Measurements from ENCODE around the gene CHRNA9. TPM values are rescaled to one million over a fixed set of nuclear protein-coding genes. Genes with fewer than 3 reads are reported as not detected.
"Not testable (repeated sequence)": the region's sequence is repeated elsewhere in the genome, so short reads cannot be mapped to it uniquely, and the experiment has no call there.

The CHRNA9 gene, protein sequence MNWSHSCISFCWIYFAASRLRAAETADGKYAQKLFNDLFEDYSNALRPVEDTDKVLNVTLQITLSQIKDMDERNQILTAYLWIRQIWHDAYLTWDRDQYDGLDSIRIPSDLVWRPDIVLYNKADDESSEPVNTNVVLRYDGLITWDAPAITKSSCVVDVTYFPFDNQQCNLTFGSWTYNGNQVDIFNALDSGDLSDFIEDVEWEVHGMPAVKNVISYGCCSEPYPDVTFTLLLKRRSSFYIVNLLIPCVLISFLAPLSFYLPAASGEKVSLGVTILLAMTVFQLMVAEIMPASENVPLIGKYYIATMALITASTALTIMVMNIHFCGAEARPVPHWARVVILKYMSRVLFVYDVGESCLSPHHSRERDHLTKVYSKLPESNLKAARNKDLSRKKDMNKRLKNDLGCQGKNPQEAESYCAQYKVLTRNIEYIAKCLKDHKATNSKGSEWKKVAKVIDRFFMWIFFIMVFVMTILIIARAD
- not detected for total RNA-seq

DNA sequence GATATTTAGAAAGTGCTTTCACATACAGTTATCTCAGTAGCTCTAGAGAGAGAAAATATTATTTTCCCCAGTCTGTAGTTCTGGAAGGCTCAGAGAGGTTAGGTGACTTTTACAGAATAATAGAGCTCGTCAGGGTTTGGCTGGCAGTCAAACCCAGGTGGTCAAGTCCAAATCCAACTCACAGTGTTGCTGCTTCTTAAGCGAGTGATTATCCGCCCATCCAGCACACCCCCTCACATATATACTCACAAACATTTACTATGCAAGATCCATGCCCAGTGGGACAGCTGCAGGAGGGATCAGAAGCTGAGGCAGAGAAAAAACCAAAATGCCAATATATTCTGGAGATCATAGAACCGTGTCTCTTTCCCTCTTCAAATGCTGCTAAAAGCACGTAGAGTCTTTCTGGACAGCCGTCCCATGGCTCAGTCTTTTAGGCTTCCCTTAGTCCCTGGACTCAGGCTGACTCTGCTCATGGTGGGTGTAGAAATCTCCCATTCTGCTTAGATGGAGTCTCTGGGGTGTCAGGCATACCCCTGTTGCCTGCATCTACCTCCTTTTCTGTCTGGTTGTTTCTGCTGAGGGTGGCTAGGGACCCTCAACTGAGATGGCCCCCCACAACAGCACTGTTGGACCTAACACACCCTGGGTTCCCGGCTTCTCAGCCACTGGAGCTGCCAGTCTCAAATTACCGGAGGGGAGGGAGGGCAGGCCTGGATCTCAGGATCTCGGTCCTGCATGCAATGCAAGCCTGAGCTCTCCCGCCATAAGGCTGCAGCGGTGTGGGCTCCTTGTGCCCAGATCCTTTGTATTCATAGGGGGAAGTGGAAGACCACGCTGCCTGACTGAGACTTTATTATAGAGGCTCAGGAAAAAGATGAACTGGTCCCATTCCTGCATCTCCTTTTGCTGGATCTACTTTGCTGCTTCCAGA is at the start of gene CHRNA9:
TSS of gene CHRNA9 (plus strand) at position 743 of the 934 bp plus-strand sequence. CDS start at position 878, 135 bp downstream.
- Mint-ChIP-seq H3K9me3 (no peaks in the 10 kb centered on the region), H3K27me3 (peaks cover 9% of the 10 kb centered on the region), H3K4me1 (peaks cover under 1% of the 10 kb centered on the region), H3K36me3 (ENCODE audit: low read depth) (no peaks in the 10 kb centered on the region), H3K4me3 (no peak within 1 kb of the TSS), H3K27ac (no peak within 1 kb of the TSS)
- no peak for ATAC-seq (replicated peaks)

DNA sequence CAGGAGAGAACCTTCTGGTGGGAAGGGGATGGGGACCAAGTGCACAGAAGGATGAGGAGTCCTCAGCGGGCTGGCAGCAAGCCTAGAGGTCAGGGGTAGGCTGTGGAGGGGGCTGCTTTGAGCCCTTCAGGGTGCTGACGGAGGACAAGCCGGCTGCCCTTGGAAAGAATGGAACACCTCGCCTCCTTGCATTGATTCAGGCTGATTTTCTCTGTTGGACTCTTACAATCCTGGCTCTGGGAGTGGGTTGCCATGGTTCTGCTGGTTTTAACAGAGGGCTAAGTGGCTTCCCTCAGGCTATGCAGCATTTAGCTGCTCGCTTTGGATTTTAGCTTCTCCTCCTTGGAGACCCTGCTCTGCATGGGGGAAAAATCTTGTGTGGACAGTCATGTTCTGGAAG is 49.4 kb upstream of the CHRNA9 start:
- no peak for ATAC-seq (replicated peaks)
- H3K27me3 Mint-ChIP-seq, result no peaks in the 10 kb centered on the region
- H3K9me3 Mint-ChIP-seq, result peaks cover 12% of the 10 kb centered on the region
- H3K4me1 Mint-ChIP-seq, result peaks cover 49% of the 10 kb centered on the region
- H3K36me3 Mint-ChIP-seq (ENCODE audit: low read depth), result peaks cover 10% of the 10 kb centered on the region
- peak overlapping the region; percentile 95 for H3K27ac Mint-ChIP-seq
- no peak overlapping the region for H3K4me3 Mint-ChIP-seq

- H3K4me3 Mint-ChIP-seq, result peak overlapping the region; percentile 70
- H3K27me3 Mint-ChIP-seq, result no peaks in the 10 kb centered on the region
- H3K9me3 Mint-ChIP-seq, result peaks cover 7% of the 10 kb centered on the region
- ATAC-seq (replicated peaks), result no peak
- peaks cover 8% of the 10 kb centered on the region for H3K36me3 Mint-ChIP-seq (ENCODE audit: low read depth)
- H3K27ac Mint-ChIP-seq, result peak overlapping the region; percentile 85
- H3K4me1 Mint-ChIP-seq, result peaks cover 45% of the 10 kb centered on the region
Observed at GRCh38 chr4:40288566-40288965, 46.6 kb upstream of the CHRNA9 start.

DNA sequence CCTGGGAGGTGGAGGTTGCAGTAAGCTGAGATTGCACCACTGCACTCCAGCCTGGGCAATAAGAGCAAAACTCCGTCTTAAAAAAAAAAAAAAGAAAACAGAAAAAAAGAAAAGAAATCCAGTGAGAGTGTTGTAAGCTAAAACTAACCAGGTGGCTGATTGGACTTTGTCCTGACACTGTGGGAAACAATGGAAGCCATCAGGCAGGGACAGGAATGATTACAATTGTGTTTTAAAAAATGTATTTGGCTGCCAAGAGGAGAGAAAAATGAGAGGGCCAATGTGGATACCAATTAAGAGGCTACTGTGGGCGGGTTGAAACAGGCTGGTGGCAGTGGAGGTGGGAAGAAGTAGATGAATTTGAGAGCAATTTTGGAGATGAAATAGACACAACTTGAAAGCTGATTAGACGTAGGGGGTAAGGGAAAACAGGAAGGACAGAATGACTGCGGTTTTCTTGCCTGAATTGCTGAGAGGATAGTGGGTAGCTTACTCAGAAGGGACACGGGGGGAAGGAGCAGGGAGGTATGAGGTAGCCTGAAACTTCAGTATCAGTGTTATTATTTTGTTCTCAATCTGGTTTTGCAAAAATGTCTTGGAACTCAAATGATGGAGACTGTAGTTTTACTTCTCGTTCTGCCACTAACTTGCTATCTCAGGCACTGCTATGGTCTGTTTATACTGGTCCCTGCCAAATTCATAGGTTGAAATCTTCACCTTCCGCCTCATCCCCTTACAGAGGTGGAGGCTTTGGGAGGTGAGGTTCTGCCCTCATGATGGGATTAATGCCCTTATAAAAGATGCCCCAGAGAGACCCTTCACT is 45.6 kb upstream of the CHRNA9 start:
- Mint-ChIP-seq H3K4me3 (peak overlapping the region; percentile 70), H3K9me3 (peaks cover 5% of the 10 kb centered on the region), H3K27me3 (no peaks in the 10 kb centered on the region), H3K4me1 (peaks cover 36% of the 10 kb centered on the region), H3K27ac (peak overlapping the region; percentile 85), H3K36me3 (ENCODE audit: low read depth) (no peaks in the 10 kb centered on the region)
- peak; percentile 87 for ATAC-seq (replicated peaks)

DNA sequence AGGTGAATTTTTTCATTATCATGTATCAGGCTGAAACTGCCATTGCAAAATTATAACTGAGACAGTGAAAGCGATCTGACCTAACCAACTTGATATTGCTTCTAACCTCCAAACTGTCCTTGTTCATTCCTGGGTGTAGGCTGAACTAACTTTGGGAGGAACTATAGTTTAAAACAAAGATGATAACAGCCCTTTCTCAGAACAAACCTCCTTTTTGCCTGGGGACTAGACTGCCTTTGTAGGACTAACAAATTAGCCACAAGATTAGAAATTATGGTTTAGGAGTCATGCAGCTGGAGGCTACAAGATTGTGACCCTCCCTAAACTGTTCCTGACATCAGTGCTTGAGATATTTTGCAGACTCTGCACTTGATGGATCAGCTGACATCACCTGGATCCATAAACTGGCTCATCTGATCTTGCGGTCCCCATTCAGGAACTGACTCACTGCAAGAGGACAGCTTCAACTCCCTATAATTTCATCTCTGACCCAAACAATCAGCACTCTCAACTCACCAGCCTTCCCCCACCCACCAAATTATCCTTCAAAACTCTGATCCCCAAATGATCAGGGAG is 44.4 kb upstream of the CHRNA9 start:
- ATAC-seq (replicated peaks), result peak; percentile 76
- Mint-ChIP-seq H3K4me3 (peak overlapping the region; percentile 70), H3K27ac (peak overlapping the region; percentile 85), H3K4me1 (peaks cover 33% of the 10 kb centered on the region)
- not testable (repeated sequence) for H3K9me3 Mint-ChIP-seq; H3K36me3 Mint-ChIP-seq (ENCODE audit: low read depth); H3K27me3 Mint-ChIP-seq

GRCh38 chr4:40292313-40292759 is 42.8 kb upstream of the CHRNA9 start:
- H3K4me1 Mint-ChIP-seq, result peaks cover 35% of the 10 kb centered on the region
- peak overlapping the region; percentile 30 for H3K27ac Mint-ChIP-seq
- ATAC-seq (replicated peaks), result peak; percentile 55
- no peaks in the 10 kb centered on the region for H3K27me3 Mint-ChIP-seq
- H3K9me3 Mint-ChIP-seq, result peaks cover 3% of the 10 kb centered on the region
- peak overlapping the region; percentile 29 for H3K4me3 Mint-ChIP-seq
- H3K36me3 Mint-ChIP-seq (ENCODE audit: low read depth), result no peaks in the 10 kb centered on the region

GRCh38 chr4:40294339-40294738 is 40.8 kb upstream of the CHRNA9 start:
- no peak overlapping the region for H3K27ac Mint-ChIP-seq
- H3K4me1 Mint-ChIP-seq, result peaks cover 46% of the 10 kb centered on the region
- H3K36me3 Mint-ChIP-seq (ENCODE audit: low read depth), result no peaks in the 10 kb centered on the region
- no peak overlapping the region for H3K4me3 Mint-ChIP-seq
- no peak for ATAC-seq (replicated peaks)
- peaks cover 3% of the 10 kb centered on the region for H3K9me3 Mint-ChIP-seq
- no peaks in the 10 kb centered on the region for H3K27me3 Mint-ChIP-seq

GRCh38 chr4:40295030-40295429 is 40.1 kb upstream of the CHRNA9 start:
- not testable (repeated sequence) for H3K36me3 Mint-ChIP-seq (ENCODE audit: low read depth); H3K27ac Mint-ChIP-seq; H3K27me3 Mint-ChIP-seq; ATAC-seq (replicated peaks); H3K4me3 Mint-ChIP-seq; H3K9me3 Mint-ChIP-seq
- H3K4me1 Mint-ChIP-seq, result peaks cover 39% of the 10 kb centered on the region

DNA sequence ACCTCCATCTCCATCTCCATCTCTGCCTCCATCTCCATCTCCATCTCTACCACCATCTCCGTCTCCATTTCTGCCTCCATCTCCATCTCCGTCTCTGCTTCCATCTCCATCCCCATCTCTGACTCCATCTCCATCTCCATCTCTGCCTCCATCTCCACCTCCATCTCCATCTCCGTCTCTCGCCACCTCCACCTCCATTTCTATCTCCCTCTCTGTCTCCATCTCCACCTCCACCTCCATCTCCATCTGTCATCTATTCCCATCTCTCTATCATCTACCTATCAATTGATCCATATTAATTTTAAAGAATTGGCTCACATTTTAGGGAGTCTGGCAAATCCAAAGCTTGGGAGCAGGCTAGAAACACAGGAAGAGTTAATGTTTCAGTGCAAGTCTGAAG is 39.6 kb upstream of the CHRNA9 start:
- H3K27ac Mint-ChIP-seq, result no peak overlapping the region
- no peak overlapping the region for H3K4me3 Mint-ChIP-seq
- H3K27me3 Mint-ChIP-seq, result no peaks in the 10 kb centered on the region
- H3K4me1 Mint-ChIP-seq, result peaks cover 38% of the 10 kb centered on the region
- H3K36me3 Mint-ChIP-seq (ENCODE audit: low read depth), result no peaks in the 10 kb centered on the region
- no peak for ATAC-seq (replicated peaks)
- H3K9me3 Mint-ChIP-seq, result peaks cover 3% of the 10 kb centered on the region

- Mint-ChIP-seq H3K9me3 (peaks cover 4% of the 10 kb centered on the region), H3K36me3 (ENCODE audit: low read depth) (no peaks in the 10 kb centered on the region), H3K27me3 (no peaks in the 10 kb centered on the region), H3K4me3 (no peak overlapping the region), H3K4me1 (peaks cover 37% of the 10 kb centered on the region), H3K27ac (no peak overlapping the region)
- ATAC-seq (replicated peaks), result no peak
Observed at GRCh38 chr4:40299126-40299525, 36.0 kb upstream of the CHRNA9 start.

DNA sequence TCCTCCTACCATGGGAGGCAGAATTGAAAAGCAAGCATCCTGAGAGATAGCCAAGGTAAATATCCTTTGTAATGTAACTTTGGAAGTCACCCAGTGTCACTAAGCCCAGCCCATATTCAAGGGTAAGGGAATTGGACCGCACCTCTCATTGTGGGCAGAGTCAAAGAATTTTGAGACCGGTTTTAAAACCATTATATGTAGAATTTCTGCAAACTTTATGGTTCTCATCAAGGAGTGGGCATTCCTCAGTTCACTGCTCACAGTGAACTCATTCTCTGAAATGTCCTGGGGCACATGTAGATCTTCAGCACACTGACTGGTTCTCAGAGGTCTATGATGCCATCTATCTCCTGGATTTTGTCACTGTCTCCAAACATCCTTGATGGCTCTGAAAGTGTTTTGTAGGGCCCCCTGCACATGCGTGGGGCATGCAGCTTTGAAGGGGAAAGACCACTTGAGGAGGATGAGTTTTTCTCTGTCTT is 35.3 kb upstream of the CHRNA9 start:
- Mint-ChIP-seq H3K4me1 (peaks cover 41% of the 10 kb centered on the region), H3K9me3 (peaks cover 4% of the 10 kb centered on the region), H3K27ac (no peak overlapping the region), H3K27me3 (no peaks in the 10 kb centered on the region), H3K36me3 (ENCODE audit: low read depth) (no peaks in the 10 kb centered on the region), H3K4me3 (no peak overlapping the region)
- no peak for ATAC-seq (replicated peaks)

DNA sequence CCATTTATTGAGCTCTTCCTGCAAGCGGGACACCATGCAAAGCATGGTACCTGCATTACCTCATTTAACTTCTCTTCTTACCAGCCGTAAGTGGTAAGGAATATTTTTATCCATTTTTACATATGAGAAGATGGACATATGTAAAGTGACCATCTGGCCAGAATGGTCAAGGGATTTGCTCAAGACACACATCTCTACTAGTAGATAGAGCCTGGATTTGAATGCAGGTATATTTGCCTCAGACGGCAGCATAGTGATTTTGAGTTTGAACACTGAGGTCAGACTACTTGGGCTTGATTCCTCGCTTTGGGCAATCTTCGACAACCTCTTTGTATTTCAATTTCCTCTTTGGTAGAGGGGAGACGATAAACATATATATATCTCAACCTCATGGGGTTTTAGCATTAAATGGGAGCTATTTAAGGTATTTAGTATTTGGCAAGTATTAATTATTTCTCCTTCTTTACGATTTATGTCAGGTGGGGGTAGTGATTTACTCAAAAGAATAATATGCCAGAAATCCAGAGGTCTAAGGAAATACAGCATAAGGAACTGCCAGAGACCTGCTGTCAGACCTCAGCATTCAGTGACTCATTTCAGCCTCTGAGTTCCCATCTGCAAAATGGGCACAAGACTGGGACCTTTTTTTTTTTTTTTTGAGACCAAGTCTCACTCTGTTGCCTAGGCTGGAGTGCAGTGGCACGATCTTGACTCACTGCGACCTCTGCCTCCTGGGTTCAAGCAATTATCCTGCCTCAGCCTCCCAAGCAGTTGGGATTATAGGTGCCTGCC is 34.6 kb upstream of the CHRNA9 start:
- H3K4me1 Mint-ChIP-seq, result peaks cover 47% of the 10 kb centered on the region
- peak overlapping the region; percentile 88 for H3K27ac Mint-ChIP-seq
- H3K9me3 Mint-ChIP-seq, result peaks cover 4% of the 10 kb centered on the region
- no peaks in the 10 kb centered on the region for H3K36me3 Mint-ChIP-seq (ENCODE audit: low read depth)
- ATAC-seq (replicated peaks), result peak; percentile 22
- peak overlapping the region; percentile 85 for H3K4me3 Mint-ChIP-seq
- no peaks in the 10 kb centered on the region for H3K27me3 Mint-ChIP-seq

DNA sequence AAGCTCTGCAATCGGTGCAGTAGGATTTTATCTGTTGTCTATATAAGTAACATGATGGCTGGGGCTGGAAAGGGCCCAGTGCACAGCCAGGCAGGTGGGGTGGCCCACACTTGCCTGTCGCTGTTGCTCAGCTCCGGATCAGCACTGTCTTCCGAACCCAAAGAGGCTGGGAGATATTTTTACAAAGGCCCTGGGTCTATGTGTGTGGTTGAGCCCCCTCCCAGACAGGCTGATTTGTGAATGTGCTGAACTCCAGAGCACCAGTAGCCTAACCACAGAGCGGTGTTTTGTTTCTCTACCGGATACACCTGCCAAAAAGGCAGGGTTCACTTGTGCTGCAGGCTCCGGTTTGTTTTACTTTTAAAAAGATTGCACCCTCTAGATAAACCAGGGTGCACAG is 33.5 kb upstream of the CHRNA9 start:
- peak overlapping the region; percentile 85 for H3K4me3 Mint-ChIP-seq
- peak overlapping the region; percentile 88 for H3K27ac Mint-ChIP-seq
- peaks cover 58% of the 10 kb centered on the region for H3K4me1 Mint-ChIP-seq
- ATAC-seq (replicated peaks), result peak; percentile 41
- H3K27me3 Mint-ChIP-seq, result no peaks in the 10 kb centered on the region
- H3K36me3 Mint-ChIP-seq (ENCODE audit: low read depth), result no peaks in the 10 kb centered on the region
- H3K9me3 Mint-ChIP-seq, result peaks cover 4% of the 10 kb centered on the region
